Measurements from ENCODE around the gene NCOR1. TPM values are rescaled to one million over a fixed set of nuclear protein-coding genes. Genes with fewer than 3 reads are reported as not detected.

Gene NCOR1
- total and polyA plus RNA-seq, 10 of the 15 experiments (the other 5 are each of a cell fraction or from before 2014, with no cell fraction given), result 34.5 to 135 (median 82.9) TPM

DNA sequence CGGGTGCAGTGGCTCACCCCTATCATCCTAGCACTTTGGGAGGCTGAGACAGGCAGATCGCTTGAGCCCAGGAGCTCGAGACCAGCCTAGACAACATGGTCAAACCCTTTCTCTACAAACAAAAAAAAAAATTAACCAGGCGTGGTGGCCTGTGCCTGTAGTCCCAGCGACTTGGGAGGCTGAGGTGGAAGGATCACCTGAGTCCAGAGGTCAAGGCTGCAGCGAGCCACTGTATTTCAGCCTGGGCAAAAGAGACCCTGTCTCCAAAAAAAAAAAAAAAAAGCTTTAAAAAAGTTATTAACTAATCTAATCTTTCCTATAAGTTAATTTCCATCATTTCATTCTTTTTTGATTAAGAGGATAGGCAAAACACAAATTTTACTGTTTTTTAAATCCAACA, 2.5 kb downstream of the NCOR1 start:
- WGBS (ENCODE audit: insufficient coverage, insufficient replicate concordance, low lambda C conversion rate, missing lambda C conversion rate), result 84% methylated on average over 6 of the region's 6 CpGs
- Histone ChIP-seq H3K27me3 (replicated peaks in 1 of 2; ENCODE audit: control insufficient read depth in 2 of 2, insufficient read depth in 2 of 2, low read length in 1 of 2) (no peaks in the 10 kb centered on the region), H3K79me2 (ENCODE audit: control insufficient read depth, insufficient read depth, low read length) (peaks cover 90% of the 10 kb centered on the region), H3K27ac (ENCODE audit: control insufficient read depth, insufficient read depth) (no peak overlapping the region), H3K9me3 (replicated peaks; ENCODE audit: control insufficient read depth, insufficient read depth, low read length) (no peaks in the 10 kb centered on the region), H4K20me1 (ENCODE audit: control insufficient read depth, insufficient read depth) (no peaks in the 10 kb centered on the region; the same call in 1 of the 2 replicates), H2AFZ (ENCODE audit: control insufficient read depth, low read depth, low read length) (no peak overlapping the region), H3K36me3 (ENCODE audit: control insufficient read depth in 2 of 2, insufficient read depth in 2 of 2, low read length in 1 of 2) (no peaks in the 10 kb centered on the region; a peak in 1 of 4 replicates), H3K4me3 (peak overlapping the region; percentile 91), H3K4me1 (ENCODE audit: control insufficient read depth, insufficient read depth, low read length) (peaks cover 4% of the 10 kb centered on the region), H3K9ac (ENCODE audit: control insufficient read depth, insufficient read depth, low read length) (no peak overlapping the region; the same call in 1 of the 2 replicates), H3K4me2 (ENCODE audit: control insufficient read depth, insufficient read depth) (peak overlapping the region; percentile 71; the same call in 1 of the 2 replicates)
- ChIA-PET SMC1A (ENCODE audit: uncharacterized antibody, unreplicated experiment) (interaction anchor here (0.6 to 0.9 kb wide), 3 partner anchors 21 to 68 kb away, joined by 3 to 4 read pairs (median 3); no protein-coding TSS in a partner anchor), CTCF (interaction anchor here (0.6 to 1.4 kb wide), 3 partner anchors 10 to 156 kb away, joined by 3 to 4 read pairs (median 3); no protein-coding TSS in a partner anchor), POLR2A (interaction anchor here (0.6 to 0.7 kb wide), 3 partner anchors 8 to 204 kb away, joined by 3 read pairs; no protein-coding TSS in a partner anchor), RAD21 (ENCODE audit: unreplicated experiment) (interaction anchor here (1.1 to 2.9 kb wide), 3 partner anchors 10 to 139 kb away, joined by 3 to 11 read pairs (median 4); no protein-coding TSS in a partner anchor)
- no peak for ATAC-seq
- FAIRE-seq, result no peak
- BruUV-seq (replicated peaks), result no TSS peak
- TF ChIP-seq YBX1 (IDR thresholded peaks at IDR 0.05) (no peak), NRF1 (conservative IDR thresholded peaks at IDR 0.05; ENCODE audit: low read depth, low read length) (no peak)
- TF ChIP-seq, protein P1, sequence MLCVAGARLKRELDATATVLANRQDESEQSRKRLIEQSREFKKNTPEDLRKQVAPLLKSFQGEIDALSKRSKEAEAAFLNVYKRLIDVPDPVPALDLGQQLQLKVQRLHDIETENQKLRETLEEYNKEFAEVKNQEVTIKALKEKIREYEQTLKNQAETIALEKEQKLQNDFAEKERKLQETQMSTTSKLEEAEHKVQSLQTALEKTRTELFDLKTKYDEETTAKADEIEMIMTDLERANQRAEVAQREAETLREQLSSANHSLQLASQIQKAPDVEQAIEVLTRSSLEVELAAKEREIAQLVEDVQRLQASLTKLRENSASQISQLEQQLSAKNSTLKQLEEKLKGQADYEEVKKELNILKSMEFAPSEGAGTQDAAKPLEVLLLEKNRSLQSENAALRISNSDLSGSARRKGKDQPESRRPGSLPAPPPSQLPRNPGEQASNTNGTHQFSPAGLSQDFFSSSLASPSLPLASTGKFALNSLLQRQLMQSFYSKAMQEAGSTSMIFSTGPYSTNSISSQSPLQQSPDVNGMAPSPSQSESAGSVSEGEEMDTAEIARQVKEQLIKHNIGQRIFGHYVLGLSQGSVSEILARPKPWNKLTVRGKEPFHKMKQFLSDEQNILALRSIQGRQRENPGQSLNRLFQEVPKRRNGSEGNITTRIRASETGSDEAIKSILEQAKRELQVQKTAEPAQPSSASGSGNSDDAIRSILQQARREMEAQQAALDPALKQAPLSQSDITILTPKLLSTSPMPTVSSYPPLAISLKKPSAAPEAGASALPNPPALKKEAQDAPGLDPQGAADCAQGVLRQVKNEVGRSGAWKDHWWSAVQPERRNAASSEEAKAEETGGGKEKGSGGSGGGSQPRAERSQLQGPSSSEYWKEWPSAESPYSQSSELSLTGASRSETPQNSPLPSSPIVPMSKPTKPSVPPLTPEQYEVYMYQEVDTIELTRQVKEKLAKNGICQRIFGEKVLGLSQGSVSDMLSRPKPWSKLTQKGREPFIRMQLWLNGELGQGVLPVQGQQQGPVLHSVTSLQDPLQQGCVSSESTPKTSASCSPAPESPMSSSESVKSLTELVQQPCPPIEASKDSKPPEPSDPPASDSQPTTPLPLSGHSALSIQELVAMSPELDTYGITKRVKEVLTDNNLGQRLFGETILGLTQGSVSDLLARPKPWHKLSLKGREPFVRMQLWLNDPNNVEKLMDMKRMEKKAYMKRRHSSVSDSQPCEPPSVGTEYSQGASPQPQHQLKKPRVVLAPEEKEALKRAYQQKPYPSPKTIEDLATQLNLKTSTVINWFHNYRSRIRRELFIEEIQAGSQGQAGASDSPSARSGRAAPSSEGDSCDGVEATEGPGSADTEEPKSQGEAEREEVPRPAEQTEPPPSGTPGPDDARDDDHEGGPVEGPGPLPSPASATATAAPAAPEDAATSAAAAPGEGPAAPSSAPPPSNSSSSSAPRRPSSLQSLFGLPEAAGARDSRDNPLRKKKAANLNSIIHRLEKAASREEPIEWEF (IDR thresholded peaks at IDR 0.05; ENCODE audit: insufficient replicate concordance, low read depth, low read length), result no peak
- DNase-seq (ENCODE audit: low read depth, low spot score), result no peak
- in situ Hi-C loops (cut with MboI), result no loop called here
- intact Hi-C loops (cut with micrococcal nuclease; ENCODE audit: unreplicated experiment), result loop anchor here (10.0 kb wide), 1 partner anchor 202 kb away; the partner anchor contains the start of gene TRPV2

Data from GM12878 (cell line).